A172 (cell line): ENCODE measurements around the gene DEF6. TPM values are rescaled to one million over a fixed set of nuclear protein-coding genes. Genes with fewer than 3 reads are reported as not detected.
"Not testable (repeated sequence)": the region's sequence is repeated elsewhere in the genome, so short reads cannot be mapped to it uniquely, and the experiment has no call there.

Source experiments
- DNase-seq: peaks from one replicate; pipeline ENCODE4 v3.0.0-alpha.2; 2015; ENCODE audit warnings: low spot score
- total RNA-seq: library from RNA; depleted of rRNA; stranded (reverse); fragments of >200 nt; shearing (Covaris generic); gene quantifications from 2 replicates; pipeline ENCODE4 v1.2.3, GENCODE V29; 2014

Gene DEF6
- total RNA-seq, 1 experiment from 2014 or later: not detected

DNA sequence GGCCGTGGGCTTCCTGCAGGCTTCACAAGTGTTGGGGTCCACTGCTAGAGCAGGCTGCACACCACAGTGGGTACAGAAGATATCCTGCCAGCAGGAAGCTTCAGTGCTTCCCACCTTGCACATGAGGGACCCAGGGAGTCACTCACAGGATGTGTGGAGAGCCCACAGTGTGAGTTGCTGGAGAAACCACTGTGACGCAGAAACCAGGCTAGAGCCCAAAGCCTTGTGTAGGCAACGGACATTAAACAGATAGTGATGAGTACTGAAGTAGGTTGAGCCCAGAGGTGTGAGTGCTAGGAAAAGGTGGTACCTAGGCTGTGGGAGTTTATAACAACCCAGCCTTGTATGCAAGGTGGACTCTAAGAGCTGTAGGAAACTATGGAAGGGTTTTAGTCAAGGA is 18.9 kb upstream of the DEF6 start:
- DNase-seq: no peak

DNA sequence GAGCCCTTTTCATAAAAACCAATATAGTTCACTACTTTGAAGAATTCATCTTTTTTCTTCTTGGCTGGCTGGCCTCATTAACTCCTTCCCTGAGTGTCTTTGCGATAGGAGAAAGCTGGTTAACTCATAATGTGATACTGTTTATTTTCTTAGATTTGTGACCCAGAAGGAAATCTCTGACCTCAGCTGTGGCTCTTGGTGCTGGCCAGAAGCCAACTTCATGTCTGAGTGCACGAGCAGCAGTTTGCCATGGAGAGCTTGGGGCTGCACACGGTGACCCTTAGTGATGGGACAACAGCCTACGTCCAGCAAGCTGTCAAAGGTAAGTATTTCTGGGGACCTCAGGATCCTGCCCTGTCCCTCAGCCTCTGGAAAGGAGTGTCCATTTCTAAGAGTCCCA is 16.7 kb upstream of the DEF6 start:
- no peak for DNase-seq

DNA sequence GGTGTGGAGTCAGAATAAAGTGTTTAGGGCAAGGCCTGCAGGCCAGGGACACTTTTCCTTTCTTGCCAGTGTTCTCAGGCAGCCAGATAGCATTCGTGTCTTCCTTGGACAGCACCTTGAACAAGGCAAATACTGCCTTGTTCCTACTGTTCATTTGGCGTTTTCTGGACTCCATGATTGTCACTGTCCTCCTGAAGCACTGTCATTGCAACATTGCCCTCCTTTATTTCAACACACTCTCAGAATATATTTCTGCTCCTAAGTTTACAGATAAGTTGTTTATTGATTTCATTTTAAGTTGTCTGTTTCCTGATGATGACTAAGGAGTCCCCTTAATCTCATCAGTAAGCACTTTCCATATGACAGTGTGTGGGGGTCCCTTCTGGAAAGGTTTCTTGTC is 15.1 kb upstream of the DEF6 start:
- no peak for DNase-seq

DNA sequence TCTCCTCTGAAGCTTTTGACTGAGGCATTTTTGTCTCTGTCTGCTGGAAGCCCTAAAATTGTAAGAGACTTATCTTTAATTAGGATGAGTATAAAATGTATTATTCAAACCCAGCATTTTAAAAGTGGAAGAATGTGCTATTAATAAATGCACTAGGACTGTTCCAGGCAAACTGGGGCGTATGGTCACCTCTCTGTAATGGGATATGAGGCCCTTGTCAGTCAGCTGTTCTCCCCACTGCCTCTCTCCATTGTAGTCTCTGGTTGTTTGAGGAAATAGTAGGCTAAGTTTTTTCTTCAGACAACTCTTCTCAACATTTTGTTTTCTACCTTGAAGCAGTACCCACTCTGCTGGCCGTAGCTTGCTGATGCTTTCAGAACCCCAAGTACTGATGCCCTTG is 14.3 kb upstream of the DEF6 start:
- no peak for DNase-seq

DNA sequence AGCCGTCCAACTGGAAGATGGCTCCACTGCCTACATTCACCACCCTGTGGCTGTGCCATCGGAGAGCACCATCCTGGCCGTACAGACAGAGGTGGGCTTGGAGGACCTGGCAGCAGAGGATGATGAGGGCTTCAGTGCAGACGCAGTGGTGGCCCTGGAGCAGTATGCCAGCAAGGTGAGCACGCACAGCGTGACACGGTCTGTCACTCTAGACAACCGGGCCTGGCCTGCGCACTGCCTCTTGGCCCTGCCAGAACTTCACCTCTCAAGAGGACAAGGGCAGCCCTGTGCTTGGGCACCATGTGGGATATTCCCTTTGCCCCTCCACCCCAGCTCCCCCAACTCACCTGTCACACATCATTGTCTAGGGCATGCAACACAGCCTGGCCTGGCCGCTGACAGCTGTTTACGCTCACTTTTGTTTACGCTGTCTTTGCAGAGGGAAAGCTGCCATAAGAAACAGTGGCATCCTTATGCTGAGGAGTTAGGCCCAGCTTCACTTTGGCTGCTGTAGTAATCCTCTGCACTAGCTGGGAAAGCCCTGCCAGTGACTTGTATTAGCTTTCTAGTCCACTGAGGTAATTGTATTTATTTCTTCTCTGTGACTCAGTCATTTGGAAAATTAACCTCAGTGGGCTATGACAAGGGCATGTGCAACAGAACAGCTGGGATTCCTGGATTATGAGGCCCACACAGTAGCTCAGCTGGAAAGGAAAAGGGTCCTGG is 9.8 kb upstream of the DEF6 start:
- DNase-seq: no peak

DNA sequence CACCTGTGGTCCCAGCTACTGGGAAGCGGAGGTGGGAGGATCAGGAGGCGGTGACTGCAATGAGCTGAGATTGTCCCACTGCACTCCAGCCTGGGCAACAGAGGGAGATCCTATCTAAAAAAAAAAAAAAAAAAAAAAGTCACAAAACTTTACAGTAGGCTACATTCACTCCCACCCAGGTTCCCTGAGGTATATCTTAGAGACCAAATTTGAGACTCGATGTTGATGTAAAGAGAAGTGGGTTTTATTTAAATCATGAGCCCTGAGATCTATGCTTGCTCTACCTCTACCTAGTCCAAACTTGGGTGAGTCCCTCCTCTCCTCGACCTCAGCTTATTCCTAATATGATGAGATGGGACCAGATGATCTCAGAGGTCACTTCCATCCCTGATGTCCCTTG is 8.8 kb upstream of the DEF6 start:
- DNase-seq: no peak

DNA sequence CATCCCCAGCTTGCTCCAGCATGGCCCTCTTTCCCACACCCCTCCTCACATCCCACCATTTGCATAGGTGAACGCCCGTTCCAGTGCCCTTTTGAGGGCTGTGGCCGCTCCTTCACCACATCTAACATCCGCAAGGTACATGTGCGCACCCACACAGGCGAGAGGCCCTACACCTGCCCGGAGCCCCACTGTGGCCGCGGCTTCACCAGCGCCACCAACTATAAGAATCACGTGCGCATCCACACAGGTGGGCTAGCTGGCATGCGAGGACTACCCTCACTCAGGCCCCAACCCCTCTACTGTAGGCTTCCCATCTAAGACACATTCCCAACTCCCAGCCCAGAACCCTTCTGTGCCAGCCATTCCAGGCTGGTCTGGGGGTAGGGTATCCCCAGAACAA is 6.1 kb upstream of the DEF6 start:
- no peak for DNase-seq

DNA sequence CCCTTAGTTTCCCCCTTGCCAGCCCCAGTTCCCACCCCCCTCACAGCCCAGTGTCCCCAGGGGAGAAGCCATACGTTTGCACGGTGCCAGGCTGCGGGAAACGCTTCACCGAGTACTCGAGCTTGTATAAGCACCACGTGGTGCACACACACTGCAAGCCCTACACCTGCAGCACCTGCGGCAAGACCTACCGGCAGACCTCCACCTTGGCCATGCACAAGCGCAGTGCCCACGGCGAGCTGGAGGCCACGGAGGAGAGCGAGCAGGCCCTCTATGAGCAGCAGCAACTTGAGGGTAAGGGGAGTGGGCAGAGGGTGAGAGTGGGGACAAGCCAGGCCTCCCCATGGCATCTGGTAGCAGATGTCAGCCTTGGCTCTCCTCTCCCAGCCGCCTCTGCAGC is 5.1 kb upstream of the DEF6 start:
- no peak for DNase-seq

DNA sequence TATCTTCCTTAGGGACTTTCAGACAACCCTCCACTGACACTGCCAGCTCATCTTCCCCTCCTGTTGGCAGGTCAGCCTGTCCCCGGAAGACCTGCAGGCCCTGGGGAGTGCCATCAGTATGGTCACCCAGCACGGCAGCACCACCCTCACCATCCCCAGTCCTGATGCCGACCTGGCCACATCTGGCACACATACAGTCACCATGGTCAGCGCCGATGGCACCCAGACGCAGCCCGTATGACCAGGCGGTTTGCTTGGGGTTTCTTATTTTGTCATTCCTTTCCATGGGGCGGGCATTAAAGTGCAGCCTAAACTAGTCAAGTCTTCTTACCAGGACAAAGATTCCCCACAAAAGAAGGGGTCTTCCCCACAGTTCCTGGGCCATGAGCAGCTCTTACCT is 3.9 kb upstream of the DEF6 start:
- DNase-seq: no peak

DNA sequence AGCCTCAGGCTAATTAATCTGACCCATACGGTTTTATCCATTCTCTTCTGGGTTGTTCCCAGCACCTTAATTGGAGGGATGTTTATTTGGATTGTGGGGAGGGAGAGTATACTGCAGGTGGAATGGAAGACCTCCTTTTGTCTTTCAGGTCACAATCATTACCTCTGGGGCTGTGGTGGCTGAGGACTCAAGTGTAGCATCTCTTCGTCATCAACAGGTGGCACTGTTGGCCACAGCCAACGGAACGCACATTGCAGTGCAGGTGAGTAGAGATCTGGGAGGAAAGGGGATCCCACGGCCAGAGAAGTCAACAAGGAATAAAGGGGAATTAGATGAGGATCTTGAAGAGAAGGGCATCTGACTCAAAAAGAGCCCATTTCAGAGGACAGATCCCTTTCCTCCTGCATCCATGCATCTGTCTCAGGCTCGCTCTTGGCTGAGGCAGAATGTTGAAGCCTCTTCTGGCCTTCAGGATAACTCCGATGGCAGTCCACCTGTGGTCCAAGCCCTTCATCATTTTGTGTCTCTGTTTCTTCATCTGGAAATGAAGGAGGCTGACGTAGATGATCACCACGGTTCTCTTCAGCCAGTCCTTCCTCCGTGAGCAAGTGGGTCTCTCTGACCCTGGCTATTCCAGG is 3.2 kb upstream of the DEF6 start:
- DNase-seq: peak; percentile 34

DNA sequence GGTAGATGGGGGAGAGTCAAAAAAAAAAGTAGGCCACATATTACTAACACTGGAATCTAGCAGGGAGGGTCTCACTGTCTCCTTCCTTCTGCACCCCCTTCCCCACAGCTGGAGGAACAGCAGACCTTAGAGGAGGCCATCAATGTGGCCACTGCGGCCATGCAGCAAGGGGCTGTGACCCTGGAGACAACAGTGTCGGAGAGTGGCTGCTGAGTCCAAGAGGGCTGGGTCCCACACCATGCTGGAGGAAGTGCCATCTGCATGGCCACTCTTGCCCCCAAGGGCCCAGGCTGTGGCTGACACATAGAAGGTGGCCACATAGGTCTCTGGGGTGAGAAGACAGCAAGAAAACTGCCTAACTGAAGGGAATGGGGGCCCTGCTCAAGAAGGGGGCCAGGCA is 2.6 kb upstream of the DEF6 start:
- DNase-seq: no peak

DNA sequence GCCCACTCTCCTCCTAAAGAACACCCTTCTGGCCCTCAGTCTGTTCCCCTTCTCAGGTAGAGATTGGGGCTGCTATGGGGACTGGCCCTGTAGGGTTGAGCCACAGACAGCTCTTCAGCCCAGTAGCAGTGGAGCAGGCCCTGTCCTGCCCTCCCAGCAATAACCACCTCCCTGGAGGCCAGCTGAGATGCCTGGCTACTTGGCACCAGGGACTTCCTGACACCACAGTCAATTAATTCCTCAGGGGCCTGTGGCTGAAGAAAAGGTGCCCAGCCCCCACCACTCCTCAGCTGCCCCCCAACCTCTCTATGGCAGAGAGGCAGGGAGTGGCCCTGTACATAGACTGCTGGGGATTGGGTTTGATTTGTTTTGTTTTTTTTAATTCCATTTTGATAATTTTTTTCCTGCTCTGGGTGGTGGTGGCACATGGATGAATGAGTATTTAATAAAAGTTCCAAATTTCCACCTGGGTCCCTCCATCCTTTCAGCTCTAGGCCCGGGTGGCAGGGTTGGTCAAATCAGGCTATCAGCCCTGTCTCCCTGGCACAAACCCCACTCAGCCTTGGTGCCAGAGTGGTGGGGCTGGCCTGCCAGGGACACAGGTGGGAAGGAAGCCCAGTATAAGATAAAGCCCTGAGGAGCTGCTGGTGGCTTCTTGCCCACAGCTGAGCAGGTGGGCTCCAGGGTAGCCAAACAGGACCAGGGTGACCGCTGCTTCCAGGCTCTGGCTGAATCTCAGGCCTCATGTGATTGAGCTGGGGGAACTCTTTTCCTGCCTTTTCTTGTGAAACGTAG is 1.9 kb upstream of the DEF6 start:
- no peak for DNase-seq

DNA sequence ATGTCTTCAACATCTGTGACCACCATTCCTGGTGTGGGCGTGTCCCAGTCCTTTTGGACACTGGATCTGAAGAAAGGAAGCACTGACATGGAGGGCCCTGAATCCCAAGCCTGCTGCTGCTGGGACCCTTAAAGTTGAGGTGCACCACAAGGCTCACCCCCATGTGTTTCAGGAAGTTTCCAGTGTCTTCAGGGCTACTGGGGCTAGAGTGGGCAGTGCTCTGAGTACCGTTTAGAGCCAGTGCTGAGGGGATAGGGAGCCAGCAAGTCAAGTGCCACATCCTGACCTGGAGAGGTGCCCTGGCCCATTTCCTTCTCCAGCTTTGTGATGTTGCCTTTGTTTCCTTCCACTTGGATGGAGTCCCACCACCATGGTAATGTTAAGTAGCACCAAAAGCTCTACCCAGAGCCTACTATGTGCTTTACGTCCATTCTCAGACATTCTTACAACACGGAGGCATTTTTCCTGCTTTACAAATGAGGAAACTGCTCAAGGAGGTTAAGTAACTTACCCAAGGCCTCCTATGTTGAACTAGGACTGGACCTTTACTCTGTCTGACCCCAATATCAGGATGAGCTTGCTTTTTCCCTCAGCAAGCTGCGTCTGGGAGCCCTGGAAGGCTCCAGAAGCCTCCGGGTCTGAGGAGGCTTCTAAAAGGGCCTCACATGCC is 552 bp upstream of the DEF6 start:
- no peak for DNase-seq

DNA sequence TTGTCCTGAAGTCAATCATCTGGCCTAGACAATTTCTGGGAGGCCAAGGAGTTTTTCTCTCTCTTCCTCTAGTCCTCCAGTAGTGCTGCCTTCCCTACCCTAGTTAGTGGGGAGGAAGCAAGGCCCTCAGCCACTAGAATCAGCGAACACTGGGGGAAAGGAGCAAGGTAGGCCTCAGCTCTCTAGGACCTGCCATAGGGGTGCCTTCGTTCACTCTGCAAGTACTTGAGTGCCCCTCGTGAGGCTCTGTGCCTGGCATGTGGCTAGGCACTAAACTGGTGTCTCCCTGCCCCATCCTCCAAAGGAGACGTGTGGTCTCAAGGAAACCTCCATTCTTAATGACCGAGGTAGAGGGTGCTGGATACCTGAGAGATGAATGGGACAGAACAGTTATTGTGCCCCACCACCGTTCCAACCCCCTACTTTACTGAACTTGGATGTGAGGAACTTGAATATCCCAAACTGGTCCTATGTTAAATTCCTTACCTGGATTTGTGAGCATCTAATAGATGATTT is 1.1 kb downstream of the DEF6 start:
- no peak for DNase-seq

DNA sequence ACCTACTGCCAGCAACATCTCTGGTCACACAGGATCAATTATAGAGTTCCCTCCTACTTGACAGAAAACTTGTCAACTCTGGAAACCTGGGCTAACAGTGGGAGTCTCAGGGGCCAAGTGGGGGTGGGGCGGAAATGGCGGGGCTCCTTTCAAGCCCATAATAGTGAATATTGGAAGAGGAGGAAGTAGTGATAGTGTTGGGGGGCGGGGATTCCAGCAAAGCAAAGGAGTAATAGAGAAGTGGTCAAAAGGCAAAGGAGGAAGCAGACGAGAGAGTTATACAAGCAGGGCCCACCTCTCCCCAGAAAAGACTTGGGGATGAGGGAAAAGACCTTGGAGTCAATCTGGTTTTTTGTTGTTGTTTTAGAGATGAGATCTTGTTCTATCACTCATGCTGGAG is 2.1 kb downstream of the DEF6 start:
- no peak for DNase-seq

DNA sequence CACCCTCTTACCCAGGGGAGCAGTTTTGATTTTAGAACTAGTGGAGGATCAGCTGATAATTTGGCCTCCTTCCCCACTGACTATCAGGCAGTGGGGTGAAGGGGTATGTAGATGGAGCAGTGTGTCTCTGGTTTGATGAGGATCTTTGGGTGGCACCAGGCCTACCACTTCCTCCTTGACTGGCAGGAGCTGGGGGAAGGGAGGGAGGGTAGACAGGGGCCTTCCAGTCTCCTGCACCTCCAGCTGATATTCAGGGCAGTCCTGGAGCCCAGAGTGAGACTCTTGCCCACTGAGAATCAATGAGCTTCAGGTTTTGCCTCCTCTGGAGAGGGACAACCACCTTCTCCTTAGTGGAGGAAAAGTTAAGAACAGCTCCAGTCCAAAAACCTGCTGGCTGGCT is 3.2 kb downstream of the DEF6 start:
- DNase-seq: no peak

DNA sequence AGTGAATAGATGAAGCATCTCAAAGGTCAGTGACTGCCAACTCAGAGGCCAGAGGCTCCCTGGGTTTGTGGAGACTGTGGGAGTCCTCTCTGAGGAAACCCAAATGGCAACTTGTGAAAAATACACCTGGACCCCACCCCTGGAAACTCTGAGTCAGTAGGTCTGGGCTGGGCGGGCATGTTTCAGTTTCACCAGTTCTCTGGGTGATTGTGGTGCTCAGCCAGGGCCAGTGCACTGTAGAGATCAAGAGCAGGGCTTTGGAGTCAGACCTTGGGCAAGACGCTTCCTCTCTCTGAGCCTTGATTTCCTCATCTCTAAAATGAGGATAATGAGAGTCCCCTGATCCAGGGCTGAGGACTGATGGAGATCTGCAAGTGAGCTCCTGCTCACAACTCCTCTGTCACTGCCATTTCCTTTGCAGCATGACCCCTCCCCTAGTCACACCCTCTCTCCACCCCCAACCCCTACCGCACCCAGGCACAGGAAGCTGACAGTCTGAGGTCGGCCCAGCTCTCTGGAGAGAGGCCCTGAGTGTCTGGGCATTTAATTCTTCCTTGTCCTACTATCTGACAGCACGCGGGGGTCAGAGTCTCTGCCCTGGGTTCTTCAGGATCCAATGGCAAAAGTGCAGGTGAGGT is 5.1 kb downstream of the DEF6 start:
- DNase-seq: peak; percentile 46

DNA sequence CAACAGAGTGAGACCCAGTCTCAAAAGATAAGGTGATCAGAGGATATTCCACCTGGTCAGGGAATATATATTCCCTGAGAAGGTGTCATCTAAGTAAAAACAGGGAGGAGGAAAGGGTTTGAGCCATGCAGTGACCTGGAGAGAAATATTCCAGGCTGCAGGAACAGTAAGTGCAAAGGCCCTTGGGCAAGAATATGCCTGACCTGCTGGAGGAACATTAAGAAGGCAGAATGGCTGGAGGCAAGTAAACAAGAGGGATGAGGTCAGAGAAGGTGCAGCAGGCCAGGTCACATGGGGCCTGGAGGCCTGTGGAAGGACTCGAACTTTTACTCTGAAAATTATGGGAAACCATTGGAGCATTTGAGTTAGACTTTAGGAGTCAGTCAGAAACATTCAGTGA is 6.7 kb downstream of the DEF6 start:
- DNase-seq: no peak

DNA sequence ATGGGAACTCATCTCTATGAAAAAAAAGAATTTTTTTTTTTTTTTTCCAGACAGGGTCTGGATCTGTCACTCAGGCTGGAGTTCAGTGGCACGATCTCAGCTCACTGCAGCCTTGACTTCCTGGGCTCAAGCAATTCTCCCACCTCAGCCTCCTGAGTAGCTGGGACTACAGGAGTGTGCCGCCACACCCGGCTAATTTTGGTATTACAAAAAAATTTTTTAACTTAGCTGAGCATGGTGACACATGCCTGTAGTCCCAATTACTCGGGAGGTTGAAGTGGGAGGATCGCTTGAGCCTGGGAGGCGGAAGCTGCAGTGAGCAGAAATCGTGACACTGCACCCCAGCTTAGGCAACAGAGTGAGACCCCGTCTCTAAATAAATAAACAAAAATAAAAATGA is 7.5 kb downstream of the DEF6 start:
- no peak for DNase-seq

DNA sequence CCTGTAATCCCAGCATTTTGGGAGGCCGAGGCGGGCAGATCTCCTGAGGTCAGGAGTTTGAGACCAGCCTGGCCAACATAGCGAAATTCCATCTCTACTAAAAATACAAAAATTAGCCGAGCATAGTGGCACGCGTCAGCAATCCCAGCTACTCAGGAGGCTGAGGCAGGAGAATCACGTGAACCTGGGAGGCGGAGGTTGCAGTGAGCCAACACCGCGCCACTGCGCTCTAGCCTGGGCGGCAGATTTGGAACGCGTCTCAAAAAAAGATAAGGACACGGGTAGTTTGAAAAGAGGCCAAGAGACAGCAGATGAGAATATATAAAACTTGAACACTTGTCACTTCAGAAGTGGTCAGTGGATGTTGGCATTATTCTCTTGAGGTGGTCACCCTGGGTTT is 9.5 kb downstream of the DEF6 start:
- not testable (repeated sequence) for DNase-seq

DNA sequence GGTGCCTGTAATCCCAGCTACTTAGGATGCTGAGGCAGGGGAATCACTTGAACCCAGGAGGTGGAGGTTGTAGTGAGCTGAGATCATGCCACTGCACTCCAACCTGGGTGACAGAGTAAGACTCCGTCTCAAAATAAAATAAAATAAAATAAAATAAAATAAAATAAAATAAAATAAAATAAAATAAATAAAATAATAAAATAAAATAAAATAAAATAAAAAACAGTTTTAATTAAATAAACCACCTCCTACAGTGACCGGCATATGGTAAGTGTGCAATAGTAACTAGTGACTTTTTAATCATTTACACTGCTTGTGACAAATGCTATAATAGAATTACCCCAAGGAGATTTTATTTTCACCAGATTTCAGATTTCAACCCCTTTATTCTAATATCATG is 10.9 kb downstream of the DEF6 start:
- DNase-seq: not testable (repeated sequence)
